Measurements from ENCODE around the gene COG8. TPM values are rescaled to one million over a fixed set of nuclear protein-coding genes. Genes with fewer than 3 reads are reported as not detected.

COG8 gene
- total and polyA plus RNA-seq, 10 of the 15 experiments (the other 5 are each of a cell fraction or from before 2014, with no cell fraction given), result 2.8 to 39.6 (median 23.8) TPM

- ATAC-seq (no peak), DNase-seq (ENCODE audit: low read depth, low spot score) (no peak), FAIRE-seq (no peak)
- SMC1A ChIA-PET (ENCODE audit: uncharacterized antibody, unreplicated experiment), result interaction anchor here (0.6 to 0.7 kb wide), 2 partner anchors 21 to 412 kb away, joined by 3 read pairs; no protein-coding TSS in a partner anchor
- Histone ChIP-seq H3K9ac (ENCODE audit: control insufficient read depth, insufficient read depth, low read length) (no peak overlapping the region), H4K20me1 (ENCODE audit: control insufficient read depth, insufficient read depth) (no peaks in the 10 kb centered on the region), H3K27ac (ENCODE audit: control insufficient read depth, insufficient read depth) (no peak overlapping the region), H3K36me3 (ENCODE audit: control insufficient read depth in 2 of 2, insufficient read depth in 2 of 2, low read length in 1 of 2) (no peaks in the 10 kb centered on the region; a peak in 3 of 4 replicates), H2AFZ (ENCODE audit: control insufficient read depth, low read depth, low read length) (no peak overlapping the region), H3K9me3 (replicated peaks; ENCODE audit: control insufficient read depth, insufficient read depth, low read length) (no peaks in the 10 kb centered on the region), H3K4me3 (no peak overlapping the region), H3K4me1 (ENCODE audit: control insufficient read depth, insufficient read depth, low read length) (no peaks in the 10 kb centered on the region), H3K79me2 (ENCODE audit: control insufficient read depth, insufficient read depth, low read length) (no peaks in the 10 kb centered on the region), H3K27me3 (replicated peaks in 1 of 2; ENCODE audit: control insufficient read depth in 2 of 2, insufficient read depth in 2 of 2, low read length in 1 of 2) (no peaks in the 10 kb centered on the region), H3K4me2 (ENCODE audit: control insufficient read depth, insufficient read depth) (no peak overlapping the region)
- no TSS peak for BruUV-seq (replicated peaks)
- in situ Hi-C loops (cut with MboI) (no loop called here), intact Hi-C loops (cut with micrococcal nuclease; ENCODE audit: unreplicated experiment) (no loop called here)
- CTCF ChIA-PET, result no interaction called here
- 7% methylated on average over 1 of the region's 1 CpG for WGBS (ENCODE audit: insufficient coverage, insufficient replicate concordance, low lambda C conversion rate, missing lambda C conversion rate)
- POLR2A ChIA-PET, result interaction anchor here (0.8 kb wide), 1 partner anchor 117 kb away, joined by 5 read pairs; no protein-coding TSS in a partner anchor
- RAD21 ChIA-PET (ENCODE audit: unreplicated experiment), result no interaction called here
- no peak for TF ChIP-seq SREBF1 (IDR thresholded peaks at IDR 0.05; ENCODE audit: low read length)
- no peak for TF ChIP-seq ESRRA (IDR thresholded peaks at IDR 0.05; ENCODE audit: low read length)
- no peak for TF ChIP-seq NFYA (IDR thresholded peaks at IDR 0.05; ENCODE audit: borderline replicate concordance, low read depth, low read length)
- TF ChIP-seq RUNX3 (IDR thresholded peaks at IDR 0.05; ENCODE audit: low read length), result no peak
- no peak for TF ChIP-seq MAX (IDR thresholded peaks at IDR 0.05; ENCODE audit: low read depth, low read length)
- no peak for TF ChIP-seq STAT3 (IDR thresholded peaks at IDR 0.05; ENCODE audit: low read depth, low read length)
- TF ChIP-seq PKNOX1 (IDR thresholded peaks at IDR 0.05), result no peak
- TF ChIP-seq FOS (IDR thresholded peaks at IDR 0.05; ENCODE audit: borderline replicate concordance, extremely low read depth, insufficient read length), result no peak
- TF ChIP-seq TARDBP (IDR thresholded peaks at IDR 0.05; ENCODE audit: borderline replicate concordance), result no peak
These were observed 33.3 kb downstream of the COG8 start for GRCh38 chr16:69306031-69306430.
